Body of pancreas (tissue), 4 donors: ENCODE data around the gene PIF1. TPM values are rescaled to one million over a fixed set of nuclear protein-coding genes. Genes with fewer than 3 reads are reported as not detected.

ENCODE experiments used
- ATAC-seq: fragments of 150-250 bp; one replicate; pipeline ENCODE4 v1.9.1; 2016
- DNase-seq, 4 donors: peaks; one replicate each; pipeline ENCODE4 v3.0.0-alpha.2; 2019
- H3K27ac ChIP-seq, 4 donors: fragments of 200-600 bp; sonication (generic); 1 replicate in 3 of 4; 2 replicates in 1 of 4; pipeline versions ENCODE4 v1.5.1 to v1.6.1; 2016 to 2019; ENCODE audit warnings: mild to moderate bottlenecking in 1 of 4, mixed read lengths in 1 of 4, moderate library complexity in 1 of 4
- H3K27me3 ChIP-seq, 2 donors: fragments of 200-600 bp; sonication (generic); one replicate each; pipeline ENCODE4 v1.6.0; 2016; ENCODE audit warnings: mild to moderate bottlenecking in 1 of 2
- H3K36me3 ChIP-seq, 2 donors: fragments of 200-600 bp; sonication (generic); replicated peaks in 1 of 2; 2 replicates each; pipeline ENCODE4 v1.5.1; 2016; ENCODE audit warnings: low read depth in 2 of 2; ENCODE audit not compliant: insufficient read depth in 1 of 2
- H3K4me1 ChIP-seq: fragments of 200-600 bp; sonication (generic); one replicate; pipeline ENCODE4 v1.6.0; 2016
- H3K4me3 ChIP-seq, 2 donors: fragments of 200-600 bp; sonication (generic); 1 replicate in 1 of 2; 2 replicates in 1 of 2; pipeline ENCODE4 v1.5.1; 2016 to 2019
- H3K9me3 ChIP-seq, 3 donors: fragments of 200-600 bp; sonication (generic); 1 replicate in 2 of 3; 2 replicates in 1 of 3; pipeline ENCODE4 v1.5.1; 2016
- CTCF ChIP-seq, 7 experiments: fragments of 450-650 bp in 4 of 7; fragments of 200-600 bp in 3 of 7; sonication (generic) in 3 of 7; IDR thresholded peaks; one replicate each; pipeline ENCODE4 v1.5.1; 2016 to 2019; ENCODE audit warnings: antibody characterized with exemption in 7 of 7
- POLR2A ChIP-seq, 3 donors: fragments of 450-650 bp; IDR thresholded peaks; one replicate each; pipeline ENCODE4 v1.6.1; 2016; ENCODE audit warnings: antibody characterized with exemption in 3 of 3, mild to moderate bottlenecking in 2 of 3
- WGBS, 2 donors: methylation state at CpG; one replicate each; pipeline ENCODE4 v1.1.5; 2017; 5-methylcytosine and 5-hydroxymethylcytosine counted together
- intact Hi-C: fragments of 100-400 bp; cut with DNase I; formaldehyde crosslinking; loops from one replicate; pipeline ENCODE4 v1.15.1; 2023
- total RNA-seq, 2 donors: library from RNA; depleted of rRNA; stranded (reverse); fragments of >200 nt; gene quantifications; one replicate each; pipeline ENCODE4 v1.1.0, GENCODE V29; 2016

PIF1 gene
- total RNA-seq, 2 donors from 2014 or later = not detected

- ATAC-seq (peak; percentile 32), DNase-seq (peak; percentile 11 to 25 (median 21))
- TF ChIP-seq CTCF (IDR thresholded peaks at IDR 0.05) (no peak), POLR2A (IDR thresholded peaks at IDR 0.05) (no peak)
- H3K27ac ChIP-seq = peak within 1 kb of the TSS in 1 of 4 donors; percentile 56
- peaks cover 7% of the 10 kb centered on the region for H3K4me1 ChIP-seq
- WGBS, 2 donors = 1 to 7% methylated on average over 4 to 71 of the region's 90 CpGs
- intact Hi-C loops = no loop called here
- no peaks in the 10 kb centered on the region for H3K36me3 ChIP-seq
- H3K27me3 ChIP-seq = no peaks in the 10 kb centered on the region
- peak within 1 kb of the TSS in 1 of 2 donors; percentile 56 for H3K4me3 ChIP-seq
- H3K9me3 ChIP-seq = no peaks in the 10 kb centered on the region
Measured at GRCh38 chr15:64775551-64776401, 49.7 kb downstream of the PIF1 start, which contains the start of gene RBPMS2. Gene RBPMS2, minus strand, starts transcription at chr15:64775589. Its CDS starts 270 bp downstream, at chr15:64775319.

DNA sequence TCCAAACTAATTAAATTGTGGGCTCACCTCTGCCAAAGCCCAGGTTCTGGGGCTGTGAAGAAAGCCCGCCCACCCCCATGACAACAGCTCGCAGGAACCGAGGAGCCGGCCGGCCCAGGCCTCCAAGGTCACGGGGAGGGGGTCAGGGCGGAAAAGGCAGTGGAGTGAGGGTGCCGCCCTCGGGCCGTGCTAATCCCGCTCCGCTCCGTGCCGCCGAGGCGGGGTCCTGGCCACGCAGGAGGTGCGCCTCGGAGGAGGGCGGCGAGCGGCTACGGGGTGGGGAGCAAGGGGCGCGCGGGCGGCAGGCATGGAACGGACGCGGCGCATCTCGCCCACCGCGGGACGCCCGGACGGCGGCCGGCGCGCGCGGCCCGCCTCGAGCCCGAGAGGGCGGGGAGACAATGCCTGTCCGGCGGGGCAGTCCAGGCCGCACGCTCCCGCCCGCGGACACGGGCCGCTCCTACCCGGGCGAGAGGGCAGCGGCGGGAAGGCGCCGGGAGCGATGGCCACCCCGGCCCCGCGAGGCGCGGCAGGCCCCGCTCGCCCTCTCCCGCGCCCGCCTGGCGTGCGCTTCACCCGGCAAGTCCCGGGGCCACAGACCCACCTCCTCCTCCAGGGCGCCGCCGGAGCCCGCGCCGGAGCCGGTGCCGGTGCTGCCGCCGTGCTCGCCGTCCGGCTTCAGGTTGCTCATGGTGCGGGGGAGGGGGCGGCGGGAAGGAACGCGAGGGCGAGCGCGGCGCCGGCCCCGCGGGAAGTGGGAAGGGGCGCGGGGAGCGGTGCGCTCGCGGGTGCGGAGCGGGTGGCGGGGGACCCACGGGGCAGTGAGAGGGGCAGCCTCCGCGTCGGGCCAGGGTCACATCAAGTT is 50.6 kb downstream of the PIF1 start:
- H3K36me3 ChIP-seq = no peaks in the 10 kb centered on the region
- no peaks in the 10 kb centered on the region for H3K27me3 ChIP-seq
- H3K9me3 ChIP-seq = no peaks in the 10 kb centered on the region
- peak; percentile 7 to 29 (median 26) for DNase-seq
- TF ChIP-seq CTCF (IDR thresholded peaks at IDR 0.05) (no peak), POLR2A (IDR thresholded peaks at IDR 0.05) (no peak)
- peaks cover 7% of the 10 kb centered on the region for H3K4me1 ChIP-seq
- H3K27ac ChIP-seq = no peak overlapping the region
- ATAC-seq = peak; percentile 45
- H3K4me3 ChIP-seq = peak overlapping the region in 1 of 2 donors; percentile 56
- WGBS, 2 donors = 1% methylated on average over 99 of the region's 115 CpGs; no CpG with 5 or more reads in 1 of the 2 donors
- intact Hi-C loops = no loop called here

DNA sequence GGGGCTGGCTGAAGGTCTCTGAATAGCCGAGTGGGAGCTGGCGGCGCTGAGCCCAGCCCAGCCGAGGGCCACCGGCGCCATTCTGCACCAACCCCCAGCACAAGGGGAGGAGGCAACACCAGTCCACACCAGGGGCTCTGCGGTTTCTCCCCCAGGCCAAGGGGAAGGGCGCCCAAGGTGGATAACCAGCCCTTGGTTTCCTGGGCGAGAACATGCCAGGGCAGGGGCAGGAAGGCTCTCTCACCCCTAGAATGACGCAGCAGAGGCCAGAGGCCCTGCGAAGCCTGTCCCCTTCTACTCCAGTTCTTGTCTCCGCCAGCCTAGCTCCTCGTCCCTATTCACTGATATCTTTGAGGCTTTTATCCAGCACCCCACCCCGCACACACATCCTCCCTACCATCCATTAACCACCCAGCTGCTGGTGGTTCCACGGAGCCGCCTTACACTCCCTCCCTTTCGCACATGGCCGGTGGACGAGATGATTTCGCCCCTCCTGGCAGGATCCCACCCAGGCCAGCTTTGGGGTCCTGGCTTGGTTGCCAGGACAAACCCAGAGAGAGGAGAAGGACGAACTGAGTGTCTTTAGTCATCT is 51.3 kb downstream of the PIF1 start:
- H3K4me1 ChIP-seq = peaks cover 7% of the 10 kb centered on the region
- H3K9me3 ChIP-seq = no peaks in the 10 kb centered on the region
- H3K4me3 ChIP-seq = no peak overlapping the region
- no peak overlapping the region for H3K27ac ChIP-seq
- no peaks in the 10 kb centered on the region for H3K27me3 ChIP-seq
- 81 to 91% methylated on average over 12 to 21 of the region's 21 CpGs for WGBS, 2 donors
- H3K36me3 ChIP-seq = no peaks in the 10 kb centered on the region
- ATAC-seq (no peak), DNase-seq (no peak)
- TF ChIP-seq CTCF (IDR thresholded peaks at IDR 0.05) = no peak
- TF ChIP-seq POLR2A (IDR thresholded peaks at IDR 0.05) = no peak
- intact Hi-C loops = no loop called here

DNA sequence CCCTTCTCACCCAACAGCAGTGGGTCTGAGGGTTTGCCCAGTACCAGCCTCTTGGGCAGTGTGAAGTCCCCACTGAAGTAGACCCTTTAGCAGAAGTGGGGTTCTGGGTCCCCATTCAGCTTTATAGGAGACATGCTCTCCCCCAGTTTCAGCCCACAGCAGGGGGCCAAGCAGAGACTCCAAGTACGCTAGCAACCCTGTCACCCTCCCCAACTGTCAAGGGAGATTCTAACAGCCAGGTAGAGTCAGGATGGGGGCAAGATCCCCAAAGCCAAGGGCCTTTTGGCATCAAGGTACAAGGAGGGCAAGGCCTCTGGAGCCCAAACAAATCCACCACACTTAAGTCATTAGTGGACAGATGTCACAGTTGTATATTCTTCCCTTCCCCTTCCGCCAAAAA is 51.8 kb downstream of the PIF1 start:
- TF ChIP-seq CTCF (IDR thresholded peaks at IDR 0.05) (no peak), POLR2A (IDR thresholded peaks at IDR 0.05) (no peak)
- no peaks in the 10 kb centered on the region for H3K9me3 ChIP-seq

More for the DNA sequence above, 51.8 kb downstream of the PIF1 start:
- Histone ChIP-seq H3K36me3 (no peaks in the 10 kb centered on the region), H3K4me3 (no peak overlapping the region), H3K4me1 (peaks cover 7% of the 10 kb centered on the region), H3K27me3 (no peaks in the 10 kb centered on the region), H3K27ac (no peak overlapping the region)
- DNase-seq (no peak), ATAC-seq (no peak)
- intact Hi-C loops = no loop called here
- 92 to 95% methylated on average over 2 of the region's 2 CpGs for WGBS, 2 donors
